ENCODE data around the gene SLC30A4. TPM values are rescaled to one million over a fixed set of nuclear protein-coding genes. Genes with fewer than 3 reads are reported as not detected.

The SLC30A4 gene
- total and polyA plus RNA-seq, 2 of the 4 experiments (the other 2 are of a cell fraction): 2.1 to 5.6 TPM

- Histone ChIP-seq H2BK15ac (ENCODE audit: low read depth, low read length) (no peak overlapping the region), H4K8ac (ENCODE audit: low read depth in 2 of 2, low read length in 2 of 2) (no peak overlapping the region), H3K4me2 (ENCODE audit: low read depth, low read length) (no peak overlapping the region), H2AK5ac (ENCODE audit: low read depth, low read length) (no peak overlapping the region), H2BK120ac (ENCODE audit: low read depth, low read length) (no peak overlapping the region), H3K14ac (replicated peaks; ENCODE audit: low read depth, low read length) (no peak overlapping the region), H3K18ac (ENCODE audit: low read depth, low read length) (no peak overlapping the region), H3K9ac (ENCODE audit: low read depth, low read length) (no peak overlapping the region), H3K4me1 (ENCODE audit: control insufficient read depth, insufficient read depth, low read length) (no peaks in the 10 kb centered on the region), H2BK20ac (ENCODE audit: low read depth, low read length) (no peak overlapping the region), H3K36me3 (ENCODE audit: control insufficient read depth, insufficient read depth, low read length) (no peaks in the 10 kb centered on the region), H3K27ac (ENCODE audit: insufficient read depth, low read length) (no peak overlapping the region), H3K9me3 (ENCODE audit: control insufficient read depth, insufficient read depth, low read length) (no peaks in the 10 kb centered on the region), H4K91ac (ENCODE audit: insufficient read depth, low read depth, low read length) (no peak overlapping the region), H2AFZ (replicated peaks; ENCODE audit: low read length, poor library complexity) (no peak overlapping the region), H4K20me1 (ENCODE audit: insufficient read depth, low read length) (no peaks in the 10 kb centered on the region), H3K9me1 (ENCODE audit: insufficient read depth, low read length) (peaks cover 3% of the 10 kb centered on the region; the same call in 1 of the 2 replicates), H3K4ac (ENCODE audit: low read depth, low read length) (no peak overlapping the region), H3K27me3 (ENCODE audit: control insufficient read depth, insufficient read depth, low read length) (no peaks in the 10 kb centered on the region), H3K4me3 (ENCODE audit: insufficient read depth, low read depth, low read length) (no peak overlapping the region), H2BK5ac (ENCODE audit: low read depth, low read length, poor library complexity, severe bottlenecking) (no peak overlapping the region), H3K56ac (ENCODE audit: extremely low read depth, insufficient read depth, low read length) (no peak overlapping the region), H3K79me1 (ENCODE audit: low read depth in 1 of 2, low read length in 2 of 2) (no peaks in the 10 kb centered on the region), H2AK9ac (replicated peaks; ENCODE audit: low read depth, low read length, poor library complexity) (no peak overlapping the region), H4K5ac (ENCODE audit: low read depth, low read length) (no peak overlapping the region), H3K23ac (ENCODE audit: low read depth, low read length) (no peak overlapping the region)
- POLR2A ChIA-PET (ENCODE audit: unreplicated experiment): no interaction called here
- WGBS, 2 experiments (ENCODE audit: extremely low coverage in 2 of 2, insufficient read length in 1 of 2): no CpG with 5 or more reads among the region's 2 CpGs
- dilution Hi-C loops (cut with HindIII; ENCODE audit: low sequenced_read_pairs, unreplicated experiment): no loop called here
- CTCF ChIA-PET: interaction anchor here (1.0 kb wide), 1 partner anchor 26 kb away, joined by 3 read pairs; no protein-coding TSS in a partner anchor
- no TSS peak for BruUV-seq (replicated peaks)
- in situ Hi-C loops (cut with MboI; ENCODE audit: low sequenced_read_pairs): no loop called here
- TF ChIP-seq MAZ (IDR thresholded peaks at IDR 0.05; ENCODE audit: borderline replicate concordance, low read depth, low read length): no peak
- TF ChIP-seq RFX5 (IDR thresholded peaks at IDR 0.05; ENCODE audit: low read depth, low read length): no peak
- no peak for TF ChIP-seq SMC3 (IDR thresholded peaks at IDR 0.05; ENCODE audit: low read depth, low read length)
- no peak for TF ChIP-seq CTCF (conservative IDR thresholded peaks at IDR 0.05; ENCODE audit: low read depth, low read length)
- no peak for TF ChIP-seq ELK1 (IDR thresholded peaks at IDR 0.05; ENCODE audit: borderline replicate concordance, low read depth, low read length)
- no peak for TF ChIP-seq MXI1 (IDR thresholded peaks at IDR 0.05; ENCODE audit: borderline replicate concordance, low read depth, low read length)
- TF ChIP-seq FOS (IDR thresholded peaks at IDR 0.05; ENCODE audit: low read depth, low read length): no peak
- no peak for TF ChIP-seq POLR2A (IDR thresholded peaks at IDR 0.05; ENCODE audit: low read depth, low read length)
- no peak for TF ChIP-seq RAD21 (IDR thresholded peaks at IDR 0.05; ENCODE audit: low read length)
- no peak for TF ChIP-seq USF2 (IDR thresholded peaks at IDR 0.05; ENCODE audit: low read depth, low read length)
- no peak for TF ChIP-seq CHD1 (IDR thresholded peaks at IDR 0.05; ENCODE audit: low read depth, low read length)
- no peak for TF ChIP-seq CEBPB (IDR thresholded peaks at IDR 0.05; ENCODE audit: low read depth, low read length)
- intact Hi-C loops (cut with micrococcal nuclease): no loop called here
- DNase-seq: no peak
- ATAC-seq (ENCODE audit: low read depth): no peak
Measured at GRCh38 chr15:45481135-45481534, 41.4 kb downstream of the SLC30A4 start.
